Smooth muscle cell (in vitro differentiated cells): ENCODE data around the gene DHX29. TPM values are rescaled to one million over a fixed set of nuclear protein-coding genes. Genes with fewer than 3 reads are reported as not detected.

ENCODE experiments used
- DNase-seq: peaks from one replicate; lab custom pipeline; 2025; ENCODE audit not compliant: unreplicated experiment; lab: John Stamatoyannopoulos, UW
- H2AFZ ChIP-seq: fragments of 200-600 bp; sonication (generic); 2 replicates; pipeline ENCODE4 v1.6.0; 2016; ENCODE audit warnings: antibody characterized with exemption, low read depth, mild to moderate bottlenecking
- H3F3A ChIP-seq: fragments of 200-600 bp; sonication (generic); 2 replicates; pipeline ENCODE4 v1.6.0; 2017; ENCODE audit warnings: antibody characterized with exemption, low read depth
- H3K27ac ChIP-seq: fragments of 200-600 bp; sonication (generic); 2 replicates; pipeline ENCODE4 v1.5.1; 2016; ENCODE audit warnings: low read depth, mild to moderate bottlenecking
- H3K27me3 ChIP-seq: fragments of 200-600 bp; sonication (generic); 2 replicates; pipeline ENCODE4 v1.6.1; 2016; ENCODE audit warnings: low read depth, mild to moderate bottlenecking
- H3K36me3 ChIP-seq: fragments of 200-600 bp; sonication (generic); 2 replicates; pipeline ENCODE4 v1.5.1; 2016; ENCODE audit warnings: low read depth
- H3K4me1 ChIP-seq: fragments of 200-600 bp; sonication (generic); 2 replicates; pipeline ENCODE4 v1.5.1; 2016; ENCODE audit warnings: low read depth
- H3K4me2 ChIP-seq: fragments of 200-600 bp; sonication (generic); 2 replicates; pipeline ENCODE4 v1.6.0; 2016; ENCODE audit warnings: mild to moderate bottlenecking
- H3K4me3 ChIP-seq: fragments of 200-600 bp; sonication (generic); 2 replicates; pipeline ENCODE4 v1.5.1; 2016; ENCODE audit warnings: mild to moderate bottlenecking
- H3K79me2 ChIP-seq: fragments of 200-600 bp; sonication (generic); 2 replicates; pipeline ENCODE4 v1.6.0; 2016; ENCODE audit warnings: low read depth, mild to moderate bottlenecking
- H3K9ac ChIP-seq: fragments of 200-600 bp; sonication (generic); 2 replicates; pipeline ENCODE4 v1.6.0; 2016; ENCODE audit warnings: low read depth
- H3K9me3 ChIP-seq: fragments of 200-600 bp; sonication (generic); replicated peaks from 2 replicates; pipeline ENCODE4 v1.5.1; 2016; ENCODE audit warnings: low read depth
- H4K20me1 ChIP-seq: fragments of 200-600 bp; sonication (generic); 2 replicates; pipeline ENCODE4 v1.6.0; 2016; ENCODE audit warnings: low read depth
- WGBS: methylation state at CpG from one replicate; pipeline ENCODE4 v1.1.7; 2016; ENCODE audit warnings: low lambda C conversion rate; 5-methylcytosine and 5-hydroxymethylcytosine counted together
- polyA plus RNA-seq: library from polyadenylated mRNA; unstranded; fragments of >200 nt; fragmentation: Nextera tagmentation; extraction: Ambion mirVana; gene quantifications from 2 replicates; pipeline ENCODE4 v1.2.1, GENCODE V29; 2016
- total RNA-seq: library from RNA; depleted of rRNA; stranded (reverse); fragments of >200 nt; gene quantifications from 2 replicates; pipeline ENCODE4 v1.2.3, GENCODE V29; 2014
- TF ChIP-seq, protein P1 (sequence below): fragments of 200-600 bp; sonication (generic); IDR thresholded peaks from 2 replicates; pipeline ENCODE4 v1.5.1; 2017; ENCODE audit warnings: borderline replicate concordance, mild to moderate bottlenecking, antibody characterized with exemption; ENCODE audit not compliant: insufficient read depth, poor library complexity, severe bottlenecking

The DHX29 gene
- total and polyA plus RNA-seq, 2 experiments from 2014 or later: 27.1 to 40.7 TPM

DNA sequence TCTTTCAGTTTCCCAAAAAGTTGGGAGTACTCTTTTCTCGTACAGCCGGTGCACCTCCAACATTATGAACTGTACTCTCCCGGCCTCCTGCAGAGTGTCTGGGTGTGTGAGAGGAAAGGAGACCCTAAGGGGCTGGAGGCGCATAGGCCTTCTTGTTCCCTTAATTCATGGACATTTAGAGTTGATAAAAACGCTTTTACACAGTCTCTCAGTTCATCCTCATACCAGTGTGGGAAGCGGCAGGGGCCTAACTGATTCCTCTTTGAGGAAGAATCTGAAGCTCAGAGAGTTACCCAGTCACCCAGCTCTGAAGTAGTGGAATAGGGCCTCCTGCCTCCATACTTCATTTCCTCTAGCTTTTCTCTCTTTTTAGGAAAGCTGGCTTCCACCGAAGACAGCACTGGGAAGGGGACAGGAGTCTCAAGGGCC, 83.7 kb downstream of the DHX29 start:
- peaks cover 100% of the 10 kb centered on the region for H3K27me3 ChIP-seq
- H3K4me3 ChIP-seq: no peak overlapping the region
- no peaks in the 10 kb centered on the region for H3K79me2 ChIP-seq
- no peak overlapping the region for H3K9ac ChIP-seq
- H2AFZ ChIP-seq: no peak overlapping the region
- H3K36me3 ChIP-seq: no peaks in the 10 kb centered on the region
- H3K9me3 ChIP-seq: no peaks in the 10 kb centered on the region
- no peak for DNase-seq
- no peak overlapping the region for H3K27ac ChIP-seq
- H3F3A ChIP-seq: no peaks in the 10 kb centered on the region
- TF ChIP-seq, protein P1, sequence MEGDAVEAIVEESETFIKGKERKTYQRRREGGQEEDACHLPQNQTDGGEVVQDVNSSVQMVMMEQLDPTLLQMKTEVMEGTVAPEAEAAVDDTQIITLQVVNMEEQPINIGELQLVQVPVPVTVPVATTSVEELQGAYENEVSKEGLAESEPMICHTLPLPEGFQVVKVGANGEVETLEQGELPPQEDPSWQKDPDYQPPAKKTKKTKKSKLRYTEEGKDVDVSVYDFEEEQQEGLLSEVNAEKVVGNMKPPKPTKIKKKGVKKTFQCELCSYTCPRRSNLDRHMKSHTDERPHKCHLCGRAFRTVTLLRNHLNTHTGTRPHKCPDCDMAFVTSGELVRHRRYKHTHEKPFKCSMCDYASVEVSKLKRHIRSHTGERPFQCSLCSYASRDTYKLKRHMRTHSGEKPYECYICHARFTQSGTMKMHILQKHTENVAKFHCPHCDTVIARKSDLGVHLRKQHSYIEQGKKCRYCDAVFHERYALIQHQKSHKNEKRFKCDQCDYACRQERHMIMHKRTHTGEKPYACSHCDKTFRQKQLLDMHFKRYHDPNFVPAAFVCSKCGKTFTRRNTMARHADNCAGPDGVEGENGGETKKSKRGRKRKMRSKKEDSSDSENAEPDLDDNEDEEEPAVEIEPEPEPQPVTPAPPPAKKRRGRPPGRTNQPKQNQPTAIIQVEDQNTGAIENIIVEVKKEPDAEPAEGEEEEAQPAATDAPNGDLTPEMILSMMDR: no peak
- no peaks in the 10 kb centered on the region for H4K20me1 ChIP-seq
- peak overlapping the region; percentile 79 for H3K4me2 ChIP-seq
- WGBS: 41% methylated on average over 7 of the region's 7 CpGs
- peaks cover 17% of the 10 kb centered on the region for H3K4me1 ChIP-seq

DNA sequence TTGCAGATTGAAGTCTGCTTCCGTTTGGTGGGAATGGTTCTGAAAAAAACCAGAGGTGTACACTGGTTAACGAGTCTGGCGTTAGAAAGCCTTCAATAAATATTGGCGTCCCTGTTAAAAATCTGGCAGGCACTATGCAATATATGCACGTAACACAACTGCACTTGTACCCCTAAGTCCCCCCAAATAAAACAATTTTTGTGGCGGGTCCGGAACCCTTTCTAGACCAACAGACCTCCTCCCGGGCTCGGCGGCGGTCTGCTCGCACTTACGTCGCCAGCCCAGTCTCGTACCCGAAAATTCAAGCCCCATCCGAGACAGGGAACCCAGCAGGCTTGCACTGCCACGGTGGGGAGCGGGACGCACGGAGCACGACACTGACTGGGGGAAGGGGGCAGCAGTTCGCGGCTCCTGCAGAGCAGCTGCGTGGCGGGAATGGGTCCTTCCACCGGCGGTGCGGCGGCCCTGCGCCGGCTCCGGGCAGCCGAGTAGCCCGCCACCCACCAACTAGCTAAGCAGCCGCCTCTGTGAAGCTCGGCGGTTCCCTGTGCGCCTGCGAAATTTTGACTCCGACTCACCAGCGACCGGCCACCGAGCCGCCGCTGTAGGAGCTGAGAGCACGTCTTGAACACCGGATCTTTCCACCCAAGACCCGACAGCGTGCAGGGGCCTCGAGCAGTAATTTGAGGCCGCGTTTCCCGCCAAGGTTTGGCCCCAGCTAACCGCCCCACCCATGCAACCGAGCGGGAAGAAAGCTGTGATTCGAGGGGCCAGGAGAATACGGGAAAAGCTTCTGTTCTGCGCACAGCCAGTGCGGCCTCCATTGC, 84.3 kb downstream of the DHX29 start:
- Histone ChIP-seq H3K36me3 (no peaks in the 10 kb centered on the region), H4K20me1 (no peaks in the 10 kb centered on the region), H3K27me3 (peaks cover 100% of the 10 kb centered on the region), H3K4me1 (peaks cover 17% of the 10 kb centered on the region), H3K4me3 (peak overlapping the region; percentile 25), H3K79me2 (no peaks in the 10 kb centered on the region), H3K4me2 (peak overlapping the region; percentile 79), H3F3A (no peaks in the 10 kb centered on the region), H3K9me3 (no peaks in the 10 kb centered on the region), H2AFZ (peak overlapping the region; percentile 5), H3K9ac (no peak overlapping the region), H3K27ac (no peak overlapping the region)
- DNase-seq: no peak
- 4% methylated on average over 60 of the region's 61 CpGs for WGBS
- TF ChIP-seq, protein P1: no peak

DNA sequence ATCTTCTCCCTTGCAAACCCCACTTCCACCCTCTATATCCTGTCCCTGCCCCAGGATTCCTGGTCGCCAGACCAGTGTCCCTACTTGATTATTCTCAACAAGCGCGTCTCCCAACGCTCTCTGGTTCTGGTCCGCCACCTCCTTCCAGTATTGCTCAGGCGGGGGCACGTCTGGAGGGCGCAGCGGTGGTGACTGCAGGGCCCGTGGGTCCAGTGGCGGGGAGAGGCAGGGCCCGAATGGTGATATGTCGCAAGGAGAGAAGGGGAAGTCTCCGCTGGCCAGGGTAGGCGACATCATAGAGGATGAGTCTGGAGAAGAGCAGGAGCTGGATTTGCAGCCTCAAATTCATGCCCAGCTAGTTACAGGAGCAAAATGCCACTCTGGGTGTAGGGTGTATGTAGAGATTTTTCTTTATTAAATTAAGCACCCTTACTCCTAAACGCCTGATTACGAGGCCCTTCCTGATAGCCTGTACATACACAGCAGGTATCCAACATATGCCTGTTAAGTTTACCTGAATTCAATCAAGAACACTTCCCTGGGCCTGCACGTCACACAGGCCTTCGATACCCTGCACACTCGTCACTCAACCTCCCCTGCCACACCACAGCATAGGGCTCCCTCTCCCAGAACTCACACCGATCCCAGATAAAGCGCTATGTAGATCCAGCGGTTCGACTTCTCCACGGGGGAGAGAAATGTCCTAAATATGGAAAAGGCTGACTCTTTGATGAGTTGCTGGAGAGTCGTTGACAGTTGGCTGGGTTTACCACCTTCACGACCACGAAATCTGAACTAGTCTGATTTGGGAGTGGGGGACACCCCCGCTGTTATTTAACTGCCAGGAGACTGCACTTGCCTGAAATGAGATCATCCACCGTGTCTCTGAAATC, 85.2 kb downstream of the DHX29 start:
- Histone ChIP-seq H3K36me3 (no peaks in the 10 kb centered on the region), H3K79me2 (no peaks in the 10 kb centered on the region), H3K27me3 (peaks cover 100% of the 10 kb centered on the region), H4K20me1 (no peaks in the 10 kb centered on the region), H3K4me3 (peak overlapping the region; percentile 25), H3F3A (no peaks in the 10 kb centered on the region), H3K4me2 (peak overlapping the region; percentile 79), H3K9me3 (no peaks in the 10 kb centered on the region), H3K4me1 (peaks cover 17% of the 10 kb centered on the region), H3K9ac (no peak overlapping the region), H2AFZ (no peak overlapping the region), H3K27ac (no peak overlapping the region)
- TF ChIP-seq, protein P1: no peak
- no peak for DNase-seq
- WGBS: 23% methylated on average over 30 of the region's 30 CpGs
